Activated naive CD4-positive, alpha-beta T cell treated with anti-CD3 and anti-CD28 coated beads, Interleukin-2, amount 50 U/mL, for 72 hours (primary cell): ENCODE data around the gene TMEM11. TPM values are rescaled to one million over a fixed set of nuclear protein-coding genes. Genes with fewer than 3 reads are reported as not detected.
"Not testable (repeated sequence)": the region's sequence is repeated elsewhere in the genome, so short reads cannot be mapped to it uniquely, and the experiment has no call there.

Experiments used
- ATAC-seq, 2 donors: fragments of 150-1000 bp; cut with Tn5 transposase; 2 replicates each; pipeline ENCODE4 v1.10.0; 2021; ENCODE audit warnings: mild to moderate bottlenecking in 2 of 2, moderate library complexity in 2 of 2
- DNase-seq, 2 donors: peaks; one replicate each; pipeline ENCODE4 v3.0.0; 2021 to 2022; ENCODE audit warnings: low spot score in 2 of 2
- H3K27ac Mint-ChIP-seq, 2 donors: one replicate each; pipeline ENCODE4 v1.8.0; 2022; ENCODE audit warnings: mild to moderate bottlenecking in 2 of 2, mixed read lengths in 2 of 2
- H3K36me3 Mint-ChIP-seq, 2 donors: one replicate each; pipeline ENCODE4 v1.8.0; 2022; ENCODE audit warnings: mixed read lengths in 2 of 2
- H3K9me3 Mint-ChIP-seq, 2 donors: one replicate each; pipeline ENCODE4 v1.8.0; 2022; ENCODE audit warnings: mixed read lengths in 2 of 2
- total RNA-seq, 2 donors: library from RNA; stranded (reverse); gene quantifications; one replicate each; pipeline ENCODE4 v1.2.3, GENCODE V29; 2022

The TMEM11 gene
- total RNA-seq, 2 donors from 2014 or later = 21.9 to 23.6 TPM

- Mint-ChIP-seq H3K9me3 (no peaks in the 10 kb centered on the region), H3K36me3 (peaks cover 0 to 22% of the 10 kb centered on the region in 2 donors), H3K27ac (peak overlapping the region; percentile 23 to 73)
- no peak for ATAC-seq
- no peak for DNase-seq
Measured at GRCh38 chr17:21200590-21201297, 13.2 kb downstream of the TMEM11 start.

DNA sequence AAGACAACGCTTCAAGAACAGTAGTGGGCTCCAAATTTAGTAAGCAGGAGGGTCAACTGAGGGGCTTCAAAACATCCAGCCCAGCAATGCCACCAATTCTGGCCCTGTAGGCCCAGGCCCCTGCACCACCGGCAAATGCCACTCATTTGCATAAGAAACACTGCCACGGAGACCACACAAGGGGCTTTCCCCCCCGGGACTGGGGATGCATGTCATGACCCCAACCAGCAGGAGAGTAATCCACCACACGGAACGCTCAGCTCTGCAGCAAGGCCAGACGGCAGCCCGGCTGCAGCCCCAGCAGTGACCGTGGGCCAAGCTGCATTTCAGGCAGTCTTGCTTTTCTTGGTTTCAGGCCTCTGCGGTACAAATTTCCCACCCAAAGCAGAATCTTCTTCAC lies 14.1 kb downstream of the TMEM11 start:
- peaks cover 0 to 22% of the 10 kb centered on the region in 2 donors for H3K36me3 Mint-ChIP-seq
- ATAC-seq (no peak), DNase-seq (no peak)
- no peak overlapping the region for H3K27ac Mint-ChIP-seq
- H3K9me3 Mint-ChIP-seq = no peaks in the 10 kb centered on the region

DNA sequence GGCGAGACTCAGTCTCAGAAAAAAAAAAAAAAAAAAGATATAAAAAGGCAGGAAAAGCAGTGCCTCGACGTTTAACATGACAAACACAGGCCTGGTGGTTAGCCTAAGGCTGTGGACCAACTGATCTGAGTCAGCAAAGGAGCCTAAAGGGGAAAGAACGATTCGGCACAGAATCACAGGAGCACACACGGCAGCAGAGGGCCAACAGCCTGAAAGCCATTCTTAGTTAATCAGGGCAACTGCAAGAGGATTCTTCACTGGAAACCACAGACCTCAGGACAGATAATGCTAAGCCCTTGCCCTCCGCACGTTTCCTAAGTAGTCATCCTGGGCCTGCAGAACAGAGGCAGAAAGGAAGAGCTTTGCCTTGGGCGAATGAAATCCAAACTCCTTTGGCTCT lies 14.7 kb downstream of the TMEM11 start:
- DNase-seq = no peak
- H3K27ac Mint-ChIP-seq = no peak overlapping the region
- no peaks in the 10 kb centered on the region for H3K9me3 Mint-ChIP-seq
- no peak for ATAC-seq
- H3K36me3 Mint-ChIP-seq = peaks cover 0 to 22% of the 10 kb centered on the region in 2 donors

- ATAC-seq (no peak), DNase-seq (no peak)
- no peak overlapping the region for H3K27ac Mint-ChIP-seq
- peaks cover 0 to 22% of the 10 kb centered on the region in 2 donors for H3K36me3 Mint-ChIP-seq
- H3K9me3 Mint-ChIP-seq = no peaks in the 10 kb centered on the region
Measured at GRCh38 chr17:21198411-21198810, 15.6 kb downstream of the TMEM11 start.

DNA sequence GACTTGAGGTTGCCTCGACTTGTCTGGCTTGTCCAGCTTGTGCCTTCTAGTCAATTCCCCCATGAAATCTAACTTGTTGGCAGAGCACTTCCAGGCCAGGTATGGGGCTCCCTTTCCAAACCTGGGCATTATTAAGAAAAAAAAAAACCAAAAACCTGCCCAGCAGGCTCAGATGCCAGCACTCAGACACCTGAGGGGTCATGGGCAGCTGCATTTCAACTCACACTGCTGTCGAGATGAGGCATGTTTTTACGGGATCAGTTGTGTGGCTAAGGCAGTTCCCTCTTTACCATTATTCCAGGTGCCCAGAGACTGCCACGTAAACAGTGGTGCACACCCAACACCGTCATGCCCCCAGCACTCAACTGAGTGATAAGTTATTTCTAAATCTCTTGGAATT lies 17.8 kb downstream of the TMEM11 start:
- H3K27ac Mint-ChIP-seq = peak overlapping the region in 1 of 2 donors; percentile 41
- peaks cover 0 to 22% of the 10 kb centered on the region in 2 donors for H3K36me3 Mint-ChIP-seq
- H3K9me3 Mint-ChIP-seq = no peaks in the 10 kb centered on the region
- DNase-seq = no peak
- ATAC-seq = no peak

GRCh38 chr17:21194703-21195102 lies 19.3 kb downstream of the TMEM11 start:
- no peaks in the 10 kb centered on the region for H3K9me3 Mint-ChIP-seq
- ATAC-seq = no peak
- DNase-seq = no peak
- peaks cover 0 to 22% of the 10 kb centered on the region in 2 donors for H3K36me3 Mint-ChIP-seq
- peak overlapping the region in 1 of 2 donors; percentile 10 for H3K27ac Mint-ChIP-seq

DNA sequence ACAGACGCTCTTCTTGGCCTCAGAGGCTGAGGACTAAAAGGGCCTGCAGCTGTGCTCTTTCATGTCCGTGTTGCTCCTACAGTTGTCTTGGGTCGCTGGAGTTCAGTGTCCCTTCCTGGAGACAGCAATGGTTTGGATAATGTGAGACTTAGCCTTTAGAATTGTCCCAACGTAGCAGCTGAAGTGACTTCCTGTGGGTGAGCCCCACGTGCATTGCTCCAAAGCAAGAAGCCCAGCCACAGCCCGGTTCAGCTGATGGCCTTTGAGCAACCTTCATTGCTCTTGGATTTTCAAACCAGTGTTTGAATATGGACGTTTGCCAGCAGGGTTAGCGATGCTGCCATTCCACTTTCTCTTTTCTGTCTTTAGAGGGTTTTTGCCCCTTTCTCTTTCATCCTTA lies 19.7 kb downstream of the TMEM11 start:
- ATAC-seq (no peak), DNase-seq (no peak)
- no peaks in the 10 kb centered on the region for H3K9me3 Mint-ChIP-seq
- peak overlapping the region in 1 of 2 donors; percentile 10 for H3K27ac Mint-ChIP-seq
- H3K36me3 Mint-ChIP-seq = peaks cover 0 to 22% of the 10 kb centered on the region in 2 donors

GRCh38 chr17:21193031-21193430 lies 20.9 kb downstream of the TMEM11 start:
- Mint-ChIP-seq H3K9me3 (no peaks in the 10 kb centered on the region), H3K27ac (peak overlapping the region in 1 of 2 donors; percentile 86), H3K36me3 (peaks cover 0 to 15% of the 10 kb centered on the region in 2 donors)
- ATAC-seq (peak; percentile 62 to 76), DNase-seq (no peak)

GRCh38 chr17:21192414-21192813 lies 21.5 kb downstream of the TMEM11 start:
- H3K9me3 Mint-ChIP-seq = not testable (repeated sequence)

GRCh38 chr17:21191698-21192097 lies 22.3 kb downstream of the TMEM11 start:
- DNase-seq = no peak
- Mint-ChIP-seq H3K9me3 (no peaks in the 10 kb centered on the region), H3K27ac (no peak overlapping the region), H3K36me3 (peaks cover 0 to 2% of the 10 kb centered on the region in 2 donors)
- no peak for ATAC-seq

More at GRCh38 chr17:21192414-21192813, 21.5 kb downstream of the TMEM11 start:
- H3K27ac Mint-ChIP-seq = peak overlapping the region in 1 of 2 donors; percentile 72
- H3K36me3 Mint-ChIP-seq, ATAC-seq, DNase-seq: not testable (repeated sequence)

DNA sequence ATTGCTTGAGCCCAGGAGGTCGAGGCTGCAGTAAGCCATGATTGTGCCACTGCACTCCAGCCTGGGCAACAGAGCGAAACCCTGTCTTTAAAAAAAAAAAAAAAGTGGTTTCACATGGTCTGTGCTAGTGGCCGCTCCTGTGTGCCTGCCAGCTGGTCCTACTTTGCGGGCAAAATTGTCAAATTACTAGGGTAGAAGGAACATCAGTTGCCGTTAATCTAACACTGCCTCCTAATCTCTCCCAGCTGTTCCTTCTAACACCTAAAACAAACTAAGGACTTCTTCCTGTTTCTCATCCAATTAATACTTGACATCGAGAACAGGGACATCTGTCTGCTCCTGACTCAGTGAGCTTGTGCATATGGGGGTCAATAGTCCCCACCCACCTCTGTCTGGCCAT lies 23.9 kb downstream of the TMEM11 start:
- no peak for ATAC-seq
- Mint-ChIP-seq H3K27ac (peak overlapping the region in 1 of 2 donors; percentile 4), H3K9me3 (no peaks in the 10 kb centered on the region), H3K36me3 (no peaks in the 10 kb centered on the region)
- DNase-seq = no peak

- Mint-ChIP-seq H3K9me3 (no peaks in the 10 kb centered on the region), H3K27ac (no peak overlapping the region), H3K36me3 (no peaks in the 10 kb centered on the region)
- ATAC-seq (no peak), DNase-seq (no peak)
Measured at GRCh38 chr17:21189361-21189760, 24.6 kb downstream of the TMEM11 start.

GRCh38 chr17:21186399-21187187 lies 27.4 kb downstream of the TMEM11 start:
- ATAC-seq (no peak), DNase-seq (no peak)
- peak overlapping the region in 1 of 2 donors; percentile 92 for H3K27ac Mint-ChIP-seq
- H3K9me3 Mint-ChIP-seq = no peaks in the 10 kb centered on the region
- peaks cover 0 to 4% of the 10 kb centered on the region in 2 donors for H3K36me3 Mint-ChIP-seq

DNA sequence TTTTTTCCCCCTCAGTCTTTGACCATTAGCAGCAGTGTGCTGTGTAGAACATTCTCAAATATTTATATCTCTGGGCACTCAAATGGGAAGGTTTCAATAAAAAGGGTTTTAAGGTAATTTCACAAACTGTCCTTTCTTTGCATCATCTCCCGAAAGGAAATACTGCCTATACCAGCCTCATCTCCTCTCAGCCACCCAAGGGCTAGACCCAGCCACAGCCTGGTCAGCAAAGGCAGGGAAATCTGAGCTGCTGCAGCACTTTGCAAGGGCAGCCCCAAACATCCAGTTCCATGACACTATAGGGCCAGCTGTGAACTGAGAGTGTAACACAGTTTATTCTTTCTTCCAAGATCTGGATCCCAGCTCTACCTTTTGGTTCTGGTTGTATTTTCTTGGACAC lies 28.9 kb downstream of the TMEM11 start:
- Mint-ChIP-seq H3K36me3 (peaks cover 0 to 4% of the 10 kb centered on the region in 2 donors), H3K27ac (no peak overlapping the region), H3K9me3 (no peaks in the 10 kb centered on the region)
- DNase-seq = no peak
- no peak for ATAC-seq

GRCh38 chr17:21184570-21184969 lies 29.4 kb downstream of the TMEM11 start:
- DNase-seq = no peak
- peaks cover 0 to 4% of the 10 kb centered on the region in 2 donors for H3K36me3 Mint-ChIP-seq
- H3K9me3 Mint-ChIP-seq = no peaks in the 10 kb centered on the region
- H3K27ac Mint-ChIP-seq = no peak overlapping the region
- no peak for ATAC-seq

- Mint-ChIP-seq H3K27ac (no peak overlapping the region), H3K36me3 (peaks cover 0 to 4% of the 10 kb centered on the region in 2 donors), H3K9me3 (no peaks in the 10 kb centered on the region)
- ATAC-seq (no peak), DNase-seq (no peak)
Measured at GRCh38 chr17:21183468-21183867, 30.5 kb downstream of the TMEM11 start.

- DNase-seq (peak in 1 of 2 donors; percentile 25), ATAC-seq (no peak)
- Mint-ChIP-seq H3K9me3 (no peaks in the 10 kb centered on the region), H3K36me3 (no peaks in the 10 kb centered on the region), H3K27ac (peak overlapping the region; percentile 4 to 22)
Measured at GRCh38 chr17:21177854-21178600, 35.9 kb downstream of the TMEM11 start.
